DND-41 (cell line): Measurements from ENCODE around the gene LINC01488.

ENCODE experiments used
- ATAC-seq: fragments of 200-7000 bp; cut with Tn5 transposase; 3 replicates; pipeline ENCODE4 v1.9.1; 2021; ENCODE audit warnings: low read depth; ENCODE audit not compliant: insufficient read depth
- DNase-seq: peaks from one replicate; pipeline ENCODE4 v3.0.0-alpha.2; 2020
- H2AFZ ChIP-seq: 2 replicates; pipeline ENCODE4 v1.6.0; 2012; ENCODE audit warnings: low read depth, low read length
- H3K27ac ChIP-seq: 2 replicates; pipeline ENCODE4 v1.5.1; 2012; ENCODE audit warnings: low read length, inconsistent platforms
- H3K27me3 ChIP-seq: fragments of 200-600 bp; sonication (generic); 2 replicates; pipeline ENCODE4 v1.6.0; 2012; ENCODE audit warnings: low read length, mild to moderate bottlenecking, inconsistent platforms; ENCODE audit not compliant: insufficient read depth, poor library complexity
- H3K36me3 ChIP-seq: 2 replicates; pipeline ENCODE4 v1.5.1; 2012; ENCODE audit warnings: low read length, inconsistent platforms; ENCODE audit not compliant: insufficient read depth
- H3K4me1 ChIP-seq: 2 replicates; pipeline ENCODE4 v1.5.1; 2012; ENCODE audit warnings: mild to moderate bottlenecking, low read length; ENCODE audit not compliant: insufficient read depth
- H3K4me2 ChIP-seq: 2 replicates; pipeline ENCODE4 v1.6.0; 2012; ENCODE audit warnings: mild to moderate bottlenecking, moderate library complexity, low read length, inconsistent platforms; ENCODE audit not compliant: insufficient read depth
- H3K4me3 ChIP-seq, 2 experiments: fragments of 200-600 bp in 1 of 2; shearing (Covaris generic) in 1 of 2; 2 replicates each; pipeline ENCODE4 v1.5.1; 2012 to 2016; ENCODE audit warnings: inconsistent platforms in 2 of 2, low read length in 2 of 2, mild to moderate bottlenecking in 2 of 2, low read depth in 1 of 2, moderate library complexity in 1 of 2
- H3K79me2 ChIP-seq: 2 replicates; pipeline ENCODE4 v1.6.0; 2012; ENCODE audit warnings: low read length, inconsistent platforms; ENCODE audit not compliant: insufficient read depth
- H3K9ac ChIP-seq: 2 replicates; pipeline ENCODE4 v1.6.0; 2012; ENCODE audit warnings: low read depth, mild to moderate bottlenecking, inconsistent platforms, low read length, moderate library complexity
- H3K9me3 ChIP-seq: 2 replicates; pipeline ENCODE4 v1.5.1; 2012; ENCODE audit warnings: low read length, moderate library complexity, mild to moderate bottlenecking, inconsistent platforms; ENCODE audit not compliant: insufficient read depth, severe bottlenecking
- H4K20me1 ChIP-seq: 2 replicates; pipeline ENCODE4 v1.6.0; 2012; ENCODE audit warnings: low read length; ENCODE audit not compliant: insufficient read depth
- CTCF ChIP-seq: IDR thresholded peaks from 2 replicates; pipeline ENCODE4 v1.5.1; 2012; ENCODE audit warnings: borderline replicate concordance, low read length, moderate library complexity, mild to moderate bottlenecking; ENCODE audit not compliant: poor library complexity, severe bottlenecking; ENCODE audit errors: extremely low read depth
- EZH2 ChIP-seq: IDR thresholded peaks from 3 replicates; pipeline ENCODE4 v1.6.1; 2012; ENCODE audit warnings: borderline replicate concordance, low read depth, mild to moderate bottlenecking, moderate library complexity, low read length, inconsistent platforms; ENCODE audit not compliant: severe bottlenecking

LINC01488 gene

GRCh38 chr11:69515271-69516245 is 34.1 kb downstream of the LINC01488 start:
- H3K4me3 ChIP-seq = no peak overlapping the region
- H3K79me2 ChIP-seq = no peaks in the 10 kb centered on the region
- H4K20me1 ChIP-seq = no peaks in the 10 kb centered on the region; the same call in 1 of the 2 replicates
- H3K27me3 ChIP-seq = no peaks in the 10 kb centered on the region
- DNase-seq = no peak
- no peak overlapping the region for H3K4me2 ChIP-seq
- TF ChIP-seq EZH2 (no peak), CTCF (no peak)
- no peak for ATAC-seq
- H3K27ac ChIP-seq = no peak overlapping the region
- H3K9ac ChIP-seq = no peak overlapping the region
- no peaks in the 10 kb centered on the region for H3K4me1 ChIP-seq
- H2AFZ ChIP-seq = no peak overlapping the region
- no peaks in the 10 kb centered on the region for H3K36me3 ChIP-seq
- H3K9me3 ChIP-seq = no peaks in the 10 kb centered on the region

DNA sequence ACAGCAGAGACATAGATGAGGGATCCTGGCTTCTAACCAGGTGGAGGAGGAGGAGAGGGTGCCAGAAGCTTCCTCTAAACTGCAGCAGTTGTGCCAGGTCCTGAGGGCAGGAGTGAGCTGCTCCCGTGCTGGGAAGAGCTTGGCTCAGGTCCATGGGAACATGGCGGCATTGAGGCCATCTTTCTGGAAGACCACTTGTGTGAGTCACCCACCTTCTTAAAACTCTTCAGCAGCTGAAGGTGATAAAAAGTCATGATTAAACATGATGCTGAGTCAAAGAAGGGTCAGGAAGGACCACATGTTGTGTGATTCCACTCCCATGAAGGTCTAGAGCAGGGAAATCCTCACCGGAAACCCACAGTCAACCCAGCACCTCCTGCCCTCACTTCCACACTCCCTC is 35.1 kb downstream of the LINC01488 start:
- Histone ChIP-seq H3K27me3 (peaks cover 6% of the 10 kb centered on the region), H3K9ac (no peak overlapping the region), H3K27ac (no peak overlapping the region), H4K20me1 (no peaks in the 10 kb centered on the region; the same call in 1 of the 2 replicates), H2AFZ (no peak overlapping the region), H3K4me1 (no peaks in the 10 kb centered on the region), H3K9me3 (no peaks in the 10 kb centered on the region), H3K4me2 (no peak overlapping the region), H3K36me3 (no peaks in the 10 kb centered on the region), H3K4me3 (no peak overlapping the region), H3K79me2 (no peaks in the 10 kb centered on the region)
- TF ChIP-seq CTCF (no peak), EZH2 (no peak)
- DNase-seq (no peak), ATAC-seq (no peak)

DNA sequence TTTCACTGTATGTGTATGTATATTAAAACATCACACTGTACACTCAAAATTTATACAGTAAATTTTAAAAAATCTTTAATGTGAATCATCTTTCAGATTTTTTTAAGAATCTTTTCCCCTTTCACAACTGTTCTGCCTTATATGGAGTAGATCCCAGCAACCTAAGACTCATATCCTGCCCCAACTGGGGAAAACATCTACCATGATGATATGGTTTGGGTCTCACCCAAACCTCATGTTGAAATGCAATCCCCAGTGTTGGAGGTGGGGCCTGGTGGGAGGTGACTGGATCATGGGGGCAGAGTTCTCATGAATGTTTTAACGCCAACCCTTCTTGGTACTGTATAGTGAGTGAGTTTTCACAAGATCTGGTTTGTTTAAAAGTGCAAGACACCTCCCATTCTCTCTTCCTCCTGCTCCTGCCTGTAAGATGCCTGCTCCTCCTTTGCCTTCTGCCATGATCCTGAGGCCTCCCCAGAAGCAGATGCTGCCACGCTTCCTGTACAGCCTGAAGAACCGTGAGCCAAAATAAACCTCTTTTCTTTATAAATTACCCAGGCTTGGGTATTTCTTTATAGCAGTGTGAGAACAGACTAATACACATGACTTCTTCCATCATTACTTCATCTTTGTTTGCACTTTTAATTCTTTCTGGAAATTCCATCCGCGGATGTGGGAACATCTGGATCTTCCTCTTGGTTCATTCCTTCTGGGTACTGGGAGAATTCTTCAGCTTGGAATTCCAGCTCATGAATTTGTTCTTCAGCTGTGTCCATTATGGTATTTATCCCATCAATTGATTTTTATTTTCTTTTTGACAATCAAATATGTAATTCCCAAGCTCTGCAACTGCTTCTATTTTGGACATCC is 36.9 kb downstream of the LINC01488 start:
- no peak overlapping the region for H3K9ac ChIP-seq
- no peak overlapping the region for H3K4me2 ChIP-seq
- no peak for DNase-seq
- no peak overlapping the region for H3K27ac ChIP-seq
- no peaks in the 10 kb centered on the region; the same call in 1 of the 2 replicates for H4K20me1 ChIP-seq
- no peak overlapping the region for H2AFZ ChIP-seq
- no peaks in the 10 kb centered on the region for H3K79me2 ChIP-seq
- no peak for ATAC-seq
- no peaks in the 10 kb centered on the region for H3K4me1 ChIP-seq
- H3K4me3 ChIP-seq = no peak overlapping the region
- peaks cover 6% of the 10 kb centered on the region for H3K27me3 ChIP-seq
- no peaks in the 10 kb centered on the region for H3K36me3 ChIP-seq
- no peak for TF ChIP-seq CTCF
- TF ChIP-seq EZH2 = no peak
- H3K9me3 ChIP-seq = no peaks in the 10 kb centered on the region
